ENCODE results near the gene CFAP46.

CFAP46 gene

DNA sequence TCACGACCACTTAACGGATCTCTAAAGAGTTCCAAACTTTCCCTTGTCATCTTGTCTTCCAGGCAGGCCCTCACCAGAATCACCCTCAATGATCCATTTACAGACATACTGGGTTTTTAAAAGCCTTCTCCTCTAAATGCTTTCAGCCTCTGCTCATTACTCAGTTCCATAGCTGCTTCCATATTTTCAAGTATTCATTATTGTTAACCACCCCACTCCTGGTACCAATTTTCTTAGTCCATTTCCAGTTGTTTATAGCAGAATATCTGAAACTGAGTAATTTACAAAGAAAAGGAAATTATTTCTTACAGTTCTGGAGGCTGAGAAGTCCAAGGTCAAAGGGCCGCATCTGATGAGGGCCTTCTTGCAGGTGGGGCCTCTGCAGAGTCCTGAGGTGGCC is 100.0 kb downstream of the CFAP46 start:
- DNase-seq (ENCODE audit: low read depth) = no peak
- H3K4me3 ChIP-seq (ENCODE audit: low read depth, low read length) = no peak overlapping the region
- TF ChIP-seq, protein P1, sequence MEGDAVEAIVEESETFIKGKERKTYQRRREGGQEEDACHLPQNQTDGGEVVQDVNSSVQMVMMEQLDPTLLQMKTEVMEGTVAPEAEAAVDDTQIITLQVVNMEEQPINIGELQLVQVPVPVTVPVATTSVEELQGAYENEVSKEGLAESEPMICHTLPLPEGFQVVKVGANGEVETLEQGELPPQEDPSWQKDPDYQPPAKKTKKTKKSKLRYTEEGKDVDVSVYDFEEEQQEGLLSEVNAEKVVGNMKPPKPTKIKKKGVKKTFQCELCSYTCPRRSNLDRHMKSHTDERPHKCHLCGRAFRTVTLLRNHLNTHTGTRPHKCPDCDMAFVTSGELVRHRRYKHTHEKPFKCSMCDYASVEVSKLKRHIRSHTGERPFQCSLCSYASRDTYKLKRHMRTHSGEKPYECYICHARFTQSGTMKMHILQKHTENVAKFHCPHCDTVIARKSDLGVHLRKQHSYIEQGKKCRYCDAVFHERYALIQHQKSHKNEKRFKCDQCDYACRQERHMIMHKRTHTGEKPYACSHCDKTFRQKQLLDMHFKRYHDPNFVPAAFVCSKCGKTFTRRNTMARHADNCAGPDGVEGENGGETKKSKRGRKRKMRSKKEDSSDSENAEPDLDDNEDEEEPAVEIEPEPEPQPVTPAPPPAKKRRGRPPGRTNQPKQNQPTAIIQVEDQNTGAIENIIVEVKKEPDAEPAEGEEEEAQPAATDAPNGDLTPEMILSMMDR (conservative IDR thresholded peaks at IDR 0.05; ENCODE audit: low read depth, low read length) = no peak

DNA sequence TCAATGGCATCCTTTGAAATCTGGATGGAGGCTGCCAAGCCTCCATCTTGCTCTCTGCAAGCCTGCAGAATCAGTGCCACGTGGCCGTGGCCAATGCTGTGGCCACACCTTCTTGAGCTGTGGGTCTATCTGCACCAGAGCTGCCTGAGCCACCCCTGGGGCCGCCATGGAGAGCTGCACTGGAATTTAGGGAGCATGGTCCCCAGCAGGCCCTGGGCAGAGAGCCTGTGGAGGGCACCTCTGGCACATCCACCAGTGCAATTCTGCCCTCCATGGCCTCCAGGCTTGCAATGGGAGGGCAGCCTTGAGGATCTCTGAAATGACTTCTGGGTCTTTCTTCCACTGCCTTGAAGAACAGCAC is 100.8 kb downstream of the CFAP46 start:
- DNase-seq (ENCODE audit: low read depth) = no peak
- TF ChIP-seq, protein P1 (conservative IDR thresholded peaks at IDR 0.05; ENCODE audit: low read depth, low read length) = no peak
- no peak overlapping the region for H3K4me3 ChIP-seq (ENCODE audit: low read depth, low read length)

DNA sequence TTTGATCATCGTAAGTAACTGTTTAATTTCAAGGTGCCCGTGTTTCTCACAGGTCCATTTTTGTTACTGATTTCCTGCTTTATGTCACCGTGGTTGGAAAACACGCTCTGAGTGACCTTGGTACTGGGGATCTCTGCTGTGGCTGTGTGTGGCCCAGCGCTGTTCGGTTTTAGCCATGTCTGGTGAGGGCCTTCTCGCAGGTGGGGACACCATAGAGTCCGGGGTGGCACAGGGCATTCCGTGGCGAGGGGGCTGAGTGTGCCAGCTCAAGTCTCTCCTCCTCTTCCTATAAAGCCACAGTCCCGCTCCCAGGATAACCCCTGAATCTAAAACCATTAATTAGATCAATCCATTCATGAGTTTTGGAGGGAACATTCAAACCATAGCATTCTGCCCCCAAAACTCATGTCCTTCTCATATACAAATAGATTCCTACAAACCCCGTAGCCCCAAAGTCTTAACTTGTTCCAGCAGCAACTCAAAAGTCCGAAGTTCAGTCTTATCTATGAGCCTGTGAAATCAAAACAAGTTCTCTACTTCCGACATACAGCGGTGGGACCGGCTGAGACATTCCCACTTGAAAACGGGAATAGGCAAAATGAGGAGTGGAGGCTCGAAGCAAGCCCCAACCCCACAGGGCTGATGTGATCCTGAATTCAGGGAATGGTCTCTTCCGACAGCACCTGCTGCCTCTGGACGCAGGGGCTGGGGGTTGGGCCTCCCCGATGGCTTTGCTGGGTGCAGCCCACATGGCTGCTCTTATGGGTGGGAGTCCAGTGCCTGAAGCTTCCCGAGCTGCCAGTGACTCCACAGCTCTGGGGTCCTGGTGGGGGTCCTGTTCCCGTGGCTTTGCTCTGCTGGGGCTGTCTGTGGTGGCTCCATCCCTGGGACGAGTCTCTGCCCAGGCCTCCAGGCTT is 101.4 kb downstream of the CFAP46 start:
- TF ChIP-seq, protein P1 (conservative IDR thresholded peaks at IDR 0.05; ENCODE audit: low read depth, low read length) = no peak
- DNase-seq (ENCODE audit: low read depth) = no peak
- no peak overlapping the region for H3K4me3 ChIP-seq (ENCODE audit: low read depth, low read length)

DNA sequence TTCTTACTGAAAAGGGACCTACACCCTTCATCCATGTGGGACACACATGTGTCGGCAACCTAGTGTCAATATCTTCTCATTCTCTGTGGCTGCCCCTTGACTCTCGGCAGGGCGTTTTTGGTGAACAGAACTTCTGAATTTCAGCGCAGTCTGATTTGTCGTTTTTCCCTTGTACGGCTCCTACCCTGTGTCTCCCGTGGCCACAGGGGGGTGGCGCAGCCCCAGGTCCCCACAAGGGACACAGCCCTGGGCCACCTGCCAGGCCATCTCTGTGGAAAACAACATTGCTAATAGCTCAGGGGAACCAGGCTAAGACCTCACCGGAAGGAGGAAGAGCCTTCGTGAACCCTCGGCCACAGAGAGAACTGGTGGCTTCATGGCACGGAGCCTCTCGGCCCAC is 103.3 kb downstream of the CFAP46 start:
- TF ChIP-seq, protein P1 (conservative IDR thresholded peaks at IDR 0.05; ENCODE audit: low read depth, low read length) = no peak
- no peak for DNase-seq (ENCODE audit: low read depth)
- H3K4me3 ChIP-seq (ENCODE audit: low read depth, low read length) = no peak overlapping the region

DNA sequence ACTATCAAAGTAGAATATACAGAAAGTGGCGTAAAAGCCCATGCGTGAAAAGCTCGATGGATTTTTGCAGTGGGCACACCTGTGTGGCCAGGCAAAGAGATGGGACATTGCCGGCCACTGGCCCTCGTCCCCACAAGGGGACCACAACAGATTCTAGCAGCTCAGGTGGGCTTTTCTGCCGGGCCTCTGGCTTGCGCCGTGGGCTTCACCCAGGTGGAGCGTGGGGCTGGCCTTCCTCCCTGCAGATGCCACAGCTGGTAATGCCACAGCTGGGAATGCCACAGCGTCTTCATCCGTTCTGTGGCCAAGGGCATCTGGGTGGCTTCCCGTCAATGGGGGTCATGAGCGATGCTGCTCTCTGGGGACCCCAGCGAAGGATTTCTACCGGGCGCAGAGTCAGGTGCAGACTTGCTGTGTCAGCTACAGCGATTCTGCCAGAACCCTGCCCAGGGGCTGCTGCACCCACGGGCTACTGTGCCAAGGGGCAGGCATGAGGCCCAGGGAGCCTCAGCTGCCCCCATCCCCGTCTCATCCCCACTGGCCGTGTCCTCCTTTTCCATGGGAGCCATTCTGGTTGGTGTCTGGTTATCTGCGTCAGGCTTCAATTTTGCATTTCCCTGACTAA is 103.9 kb downstream of the CFAP46 start:
- TF ChIP-seq, protein P1 (conservative IDR thresholded peaks at IDR 0.05; ENCODE audit: low read depth, low read length) = no peak
- H3K4me3 ChIP-seq (ENCODE audit: low read depth, low read length) = no peak overlapping the region

DNA sequence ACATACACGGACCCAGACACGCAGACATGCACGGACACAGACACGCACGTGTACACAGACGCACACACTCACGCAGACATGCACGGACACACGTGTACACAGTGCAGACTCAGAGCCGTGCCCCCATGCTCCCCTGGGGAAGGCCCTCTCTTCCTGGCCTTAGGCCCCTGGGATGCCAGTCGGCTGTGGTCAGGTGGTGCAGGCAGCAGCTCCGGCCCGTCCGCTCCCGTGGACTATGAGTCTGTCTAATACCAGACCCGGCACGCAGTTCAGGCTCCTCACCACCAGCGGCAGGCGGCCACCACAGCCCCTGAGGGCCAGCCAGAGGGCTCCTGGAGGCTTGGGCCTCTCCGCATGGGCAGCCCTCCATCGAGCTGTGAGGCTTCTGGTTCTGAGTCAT is 104.5 kb downstream of the CFAP46 start:
- no peak overlapping the region for H3K4me3 ChIP-seq (ENCODE audit: low read depth, low read length)
- TF ChIP-seq, protein P1 (conservative IDR thresholded peaks at IDR 0.05; ENCODE audit: low read depth, low read length) = no peak
- no peak for DNase-seq (ENCODE audit: low read depth)

More for the DNA sequence above, 103.9 kb downstream of the CFAP46 start:
- no peak for DNase-seq (ENCODE audit: low read depth)
